HG03280 (cell line): ENCODE measurements around the gene SH3BP5.
A peak's percentile ranks its signal among the peaks of the same experiment; 100 is the strongest.

Source experiments
- ATAC-seq: cut with Tn5 transposase; IDR thresholded peaks from one replicate; pipeline ENCODE4 v1.9.1; 2021; ENCODE audit warnings: mild to moderate bottlenecking, moderate library complexity; ENCODE audit not compliant: unreplicated experiment

SH3BP5 gene

DNA sequence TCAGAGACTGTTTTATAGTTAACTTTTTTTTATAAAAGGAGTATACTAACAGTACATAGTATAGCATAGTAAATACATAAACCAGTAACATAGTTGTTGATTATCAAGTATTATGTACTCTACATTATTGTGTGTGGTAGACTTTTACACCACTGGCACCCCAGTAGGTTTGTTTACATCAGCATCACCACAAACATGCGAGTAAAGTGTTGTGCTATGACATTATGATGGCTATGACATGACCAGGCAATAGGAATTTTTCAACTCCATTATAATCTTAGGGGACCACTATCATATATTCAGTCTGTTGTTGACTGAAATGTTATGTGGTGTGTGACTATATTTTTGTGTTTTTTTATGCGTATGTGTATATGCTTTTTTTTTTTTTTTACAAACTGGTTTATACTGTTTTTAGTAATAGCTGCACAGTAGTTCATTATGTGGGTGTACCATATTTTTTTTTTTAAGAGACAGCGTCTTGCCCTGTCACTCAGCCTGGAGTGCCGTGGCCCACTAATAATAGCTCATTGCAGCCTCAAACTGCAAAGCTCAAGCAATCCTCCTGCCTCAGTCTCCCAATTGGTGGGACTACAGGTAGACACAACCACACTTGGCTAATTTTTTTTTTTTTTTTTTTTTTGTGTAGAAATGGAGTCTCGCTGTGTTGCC is 124.4 kb downstream of the SH3BP5 start:
- ATAC-seq: no peak

DNA sequence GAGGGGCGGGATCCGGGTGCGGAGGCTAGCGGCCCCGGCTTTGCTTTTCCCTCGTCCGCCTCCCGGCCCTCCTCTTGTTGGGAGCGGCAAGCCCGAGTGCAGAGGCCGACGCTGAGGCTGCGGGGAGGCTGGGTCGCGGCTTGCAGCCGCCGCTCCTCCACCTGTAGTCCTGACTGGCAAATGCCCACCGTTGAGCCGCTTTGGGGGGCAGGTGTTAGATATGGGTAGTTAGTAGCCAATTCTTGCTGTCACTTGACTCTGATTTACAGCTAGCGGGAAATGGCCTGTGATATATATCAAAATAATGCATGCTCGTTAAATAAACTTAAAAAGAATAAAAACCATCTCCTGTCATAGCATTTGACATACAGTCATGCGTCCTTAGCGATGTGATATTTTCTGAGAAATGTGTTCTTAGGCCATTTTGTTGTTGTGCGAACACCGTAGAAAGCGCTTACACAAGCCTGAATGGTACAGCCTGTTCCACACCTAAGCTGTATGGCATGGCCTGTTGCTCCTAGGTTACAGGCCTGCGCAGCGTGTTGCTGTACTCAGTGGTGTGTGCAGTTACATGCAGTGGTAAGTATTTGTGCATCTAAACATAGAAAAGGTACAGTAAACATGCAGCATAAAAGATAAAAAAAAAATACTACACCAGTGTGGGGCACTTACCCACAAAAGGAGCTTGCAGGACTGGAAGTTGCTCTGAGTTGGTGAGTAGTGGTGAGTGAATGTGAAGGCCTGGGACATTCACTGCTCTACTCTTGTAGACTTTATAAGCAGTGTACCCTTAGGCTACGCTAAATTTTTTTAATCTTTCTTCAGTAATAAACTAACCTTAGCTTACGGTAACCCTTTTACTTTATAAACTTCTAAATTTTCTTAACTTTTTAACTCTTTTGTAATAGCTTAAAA is 125.5 kb downstream of the SH3BP5 start:
- no peak for ATAC-seq

DNA sequence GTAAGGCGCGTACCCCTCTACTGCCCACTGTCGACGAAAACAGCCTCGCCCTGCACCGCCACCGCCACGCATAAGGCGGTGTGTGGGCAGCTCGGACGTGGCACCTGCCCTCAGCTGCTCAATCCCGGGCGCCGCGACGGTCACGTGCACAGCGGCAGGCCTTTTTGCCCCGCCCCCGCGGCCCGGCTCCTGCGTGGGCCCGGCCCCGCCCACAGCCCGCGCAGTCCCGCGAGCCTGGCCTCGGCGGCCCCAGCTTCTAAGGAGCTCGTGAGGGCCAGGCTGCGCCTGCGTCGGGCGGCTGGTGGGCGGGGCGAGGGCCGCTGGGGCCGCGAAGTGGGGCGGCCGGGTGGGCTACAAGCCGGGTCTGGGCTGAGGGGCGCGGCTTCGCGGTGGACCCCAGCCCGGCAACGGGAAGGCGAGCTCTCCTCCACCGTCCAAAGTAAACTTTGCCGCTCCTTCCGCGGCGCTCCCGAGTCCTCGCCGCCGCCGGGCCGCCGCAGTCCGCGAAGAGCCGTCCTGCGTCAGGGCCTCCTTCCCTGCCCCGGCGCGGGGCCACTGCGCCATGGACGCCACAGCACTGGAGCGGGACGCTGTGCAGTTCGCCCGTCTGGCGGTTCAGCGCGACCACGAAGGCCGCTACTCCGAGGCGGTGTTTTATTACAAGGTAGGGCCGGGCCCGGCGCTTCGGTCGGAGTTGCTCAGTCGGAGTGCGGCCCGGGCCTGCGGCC is 126.3 kb downstream of the SH3BP5 start, which contains the start of gene CAPN7:
Gene CAPN7 (plus strand): TSS at position 313 of the 728 bp plus-strand sequence. CDS start 250 bp downstream, at position 563.
- peak; percentile 88 for ATAC-seq

DNA sequence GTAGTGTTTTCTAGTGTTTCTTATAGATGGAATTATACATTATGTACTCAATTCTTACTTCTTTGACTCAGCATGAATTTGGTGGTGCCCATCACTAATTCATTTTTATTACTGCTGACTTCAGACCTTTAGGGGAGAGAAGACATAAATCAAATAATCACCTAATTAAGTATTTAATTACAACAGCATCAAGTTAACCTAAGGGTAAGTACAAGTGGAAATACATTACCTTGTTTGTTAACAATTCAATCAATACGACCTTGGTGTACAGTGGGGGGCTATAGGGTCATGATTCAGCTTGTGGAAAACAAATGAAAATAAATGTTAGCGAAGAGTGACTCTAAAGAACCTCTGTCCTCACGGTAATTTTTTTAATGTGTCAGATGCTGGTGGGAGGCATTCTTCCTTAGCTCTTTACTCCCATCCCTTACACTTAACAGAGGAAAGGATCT is 126.9 kb downstream of the SH3BP5 start:
- no peak for ATAC-seq
